ENCODE data around the gene ABLIM3.

Gene ABLIM3

GRCh38 chr5:149273237-149273636 lies 131.9 kb downstream of the ABLIM3 start:
- no peak for DNase-seq (ENCODE audit: low read depth)
- no peak for TF ChIP-seq CTCF (conservative IDR thresholded peaks at IDR 0.05; ENCODE audit: low read depth, low read length)
- no peak overlapping the region for H3K4me3 ChIP-seq (ENCODE audit: low read length)

- no peak for DNase-seq (ENCODE audit: low read depth)
- H3K4me3 ChIP-seq (ENCODE audit: low read length): no peak overlapping the region
- no peak for TF ChIP-seq CTCF (conservative IDR thresholded peaks at IDR 0.05; ENCODE audit: low read depth, low read length)
Measured at GRCh38 chr5:149273950-149274349, 132.7 kb downstream of the ABLIM3 start.

- no peak for TF ChIP-seq CTCF (conservative IDR thresholded peaks at IDR 0.05; ENCODE audit: low read depth, low read length)
- no peak for DNase-seq (ENCODE audit: low read depth)
- no peak overlapping the region for H3K4me3 ChIP-seq (ENCODE audit: low read length)
Measured at GRCh38 chr5:149274939-149275338, 133.6 kb downstream of the ABLIM3 start.

- TF ChIP-seq CTCF (conservative IDR thresholded peaks at IDR 0.05; ENCODE audit: low read depth, low read length): no peak
- DNase-seq (ENCODE audit: low read depth): no peak
- H3K4me3 ChIP-seq (ENCODE audit: low read length): no peak overlapping the region
Measured at GRCh38 chr5:149277801-149278200, 136.5 kb downstream of the ABLIM3 start.

- H3K4me3 ChIP-seq (ENCODE audit: low read length): no peak overlapping the region
- no peak for TF ChIP-seq CTCF (conservative IDR thresholded peaks at IDR 0.05; ENCODE audit: low read depth, low read length)
- DNase-seq (ENCODE audit: low read depth): no peak
Measured at GRCh38 chr5:149278451-149279210, 137.3 kb downstream of the ABLIM3 start.

GRCh38 chr5:149279661-149280060 lies 138.4 kb downstream of the ABLIM3 start:
- DNase-seq (ENCODE audit: low read depth): no peak
- no peak overlapping the region for H3K4me3 ChIP-seq (ENCODE audit: low read length)
- TF ChIP-seq CTCF (conservative IDR thresholded peaks at IDR 0.05; ENCODE audit: low read depth, low read length): no peak

GRCh38 chr5:149280124-149280523 lies 138.8 kb downstream of the ABLIM3 start:
- no peak for TF ChIP-seq CTCF (conservative IDR thresholded peaks at IDR 0.05; ENCODE audit: low read depth, low read length)

More at GRCh38 chr5:149280124-149280523, 138.8 kb downstream of the ABLIM3 start:
- DNase-seq (ENCODE audit: low read depth): no peak
- H3K4me3 ChIP-seq (ENCODE audit: low read length): no peak overlapping the region

Measured in retinal pigment epithelial cell (primary cell).